ACHN (cell line): ENCODE results near the gene GARIN5A.

ENCODE experiments used
- DNase-seq: peaks from one replicate; pipeline ENCODE4 v3.0.0-alpha.2; 2015
- in situ Hi-C: cut with HindIII; loops from 2 replicates; pipeline ENCODE4 v1.10.0; 2017; ENCODE audit warnings: low sequenced_read_pairs, low pct_ligation_motif_present, low pct_unique_long_range_greater_than_20kb

The GARIN5A gene

GRCh38 chr19:50476224-50476906 is at the start of gene GARIN5A, which contains the start of gene EMC10:
Gene GARIN5A, minus strand, starts transcription at chr19:50476848. Its CDS starts 460 bp downstream, at chr19:50476388.
Gene EMC10, plus strand, starts transcription at chr19:50476507. Its CDS starts 38 bp downstream, at chr19:50476545.
- in situ Hi-C loops, result no loop called here
- DNase-seq, result peak; percentile 87

- DNase-seq, result no peak
- in situ Hi-C loops, result no loop called here
Observed at GRCh38 chr19:50522881-50523280, 46.2 kb upstream of the GARIN5A start.

GRCh38 chr19:50520822-50521465 is 44.3 kb upstream of the GARIN5A start:
- no peak for DNase-seq
- in situ Hi-C loops, result no loop called here

GRCh38 chr19:50519006-50519575 is 42.4 kb upstream of the GARIN5A start:
- DNase-seq, result no peak
- in situ Hi-C loops, result no loop called here

- no peak for DNase-seq
- in situ Hi-C loops, result no loop called here
Observed at GRCh38 chr19:50518091-50519005, 41.7 kb upstream of the GARIN5A start.

- DNase-seq, result no peak
- in situ Hi-C loops, result no loop called here
Observed at GRCh38 chr19:50517704-50518075, 41.0 kb upstream of the GARIN5A start.

GRCh38 chr19:50516964-50517703 is 40.5 kb upstream of the GARIN5A start:
- in situ Hi-C loops, result no loop called here
- no peak for DNase-seq

- in situ Hi-C loops, result no loop called here
- no peak for DNase-seq
Observed at GRCh38 chr19:50516456-50516855, 39.8 kb upstream of the GARIN5A start.

- in situ Hi-C loops, result no loop called here
- DNase-seq, result no peak
Observed at GRCh38 chr19:50515168-50515561, 38.5 kb upstream of the GARIN5A start.

GRCh38 chr19:50514346-50515167 is 37.9 kb upstream of the GARIN5A start:
- DNase-seq, result no peak

GRCh38 chr19:50513746-50514345 is 37.2 kb upstream of the GARIN5A start, which contains the start of gene ASPDH:
Gene ASPDH, minus strand, starts transcription at chr19:50513913. Its CDS starts 90 bp downstream, at chr19:50513823.
- in situ Hi-C loops, result no loop called here
- no peak for DNase-seq

More at GRCh38 chr19:50514346-50515167, 37.9 kb upstream of the GARIN5A start:
- in situ Hi-C loops, result no loop called here

- in situ Hi-C loops, result no loop called here
- no peak for DNase-seq
Observed at GRCh38 chr19:50512999-50513745, 36.5 kb upstream of the GARIN5A start.

GRCh38 chr19:50512112-50512998 is 35.7 kb upstream of the GARIN5A start:
- no peak for DNase-seq
- in situ Hi-C loops, result no loop called here

GRCh38 chr19:50511069-50511822 is 34.6 kb upstream of the GARIN5A start, which contains the start of gene JOSD2:
Gene JOSD2, minus strand, starts transcription at chr19:50511191. Its CDS starts 760 bp downstream, at chr19:50510431.
- in situ Hi-C loops, result no loop called here
- peak; percentile 99 for DNase-seq

GRCh38 chr19:50510700-50511068 is 34.0 kb upstream of the GARIN5A start:
- in situ Hi-C loops, result no loop called here
- no peak for DNase-seq
